NCI-H510A treated with DMSO at 0.1 percent for 48 hours (cell line): ENCODE measurements around the gene PLIN4.
"Not testable (repeated sequence)": the region's sequence is repeated elsewhere in the genome, so short reads cannot be mapped to it uniquely, and the experiment has no call there.

Source experiments
- DNase-seq: peaks from one replicate; lab custom pipeline; 2025; lab: John Stamatoyannopoulos, UW

Gene PLIN4

GRCh38 chr19:4547303-4548237 lies 29.3 kb upstream of the PLIN4 start:
- DNase-seq: no peak

GRCh38 chr19:4543842-4544647 lies 25.8 kb upstream of the PLIN4 start:
- no peak for DNase-seq

- DNase-seq: no peak
Observed at GRCh38 chr19:4542896-4543841, 24.9 kb upstream of the PLIN4 start.

GRCh38 chr19:4541806-4542145 lies 23.5 kb upstream of the PLIN4 start:
- DNase-seq: not testable (repeated sequence)

GRCh38 chr19:4541114-4541805 lies 23.0 kb upstream of the PLIN4 start:
- no peak for DNase-seq

GRCh38 chr19:4539693-4540581 lies 21.7 kb upstream of the PLIN4 start, which contains the start of gene LRG1:
Gene LRG1, minus strand, starts transcription at chr19:4540036. Its CDS starts 23 bp downstream, at chr19:4540013.
- no peak for DNase-seq

GRCh38 chr19:4539169-4539692 lies 20.9 kb upstream of the PLIN4 start:
- DNase-seq: no peak

GRCh38 chr19:4538601-4538954 lies 20.3 kb upstream of the PLIN4 start:
- DNase-seq: peak; percentile 46

GRCh38 chr19:4537953-4538600 lies 19.8 kb upstream of the PLIN4 start:
- DNase-seq: no peak

GRCh38 chr19:4536798-4537197 lies 18.5 kb upstream of the PLIN4 start:
- DNase-seq: peak; percentile 9

GRCh38 chr19:4534836-4535658 lies 16.8 kb upstream of the PLIN4 start, which contains the start of gene PLIN5:
Gene PLIN5, minus strand, starts transcription at chr19:4535224. Its CDS starts 1,150 bp downstream, at chr19:4534074.
- peak; percentile 82 for DNase-seq

- no peak for DNase-seq
Observed at GRCh38 chr19:4533835-4534424, 15.6 kb upstream of the PLIN4 start.

GRCh38 chr19:4533334-4533733 lies 15.0 kb upstream of the PLIN4 start:
- no peak for DNase-seq

GRCh38 chr19:4531562-4532165 lies 13.4 kb upstream of the PLIN4 start:
- DNase-seq: no peak

- no peak for DNase-seq
Observed at GRCh38 chr19:4529924-4530522, 11.7 kb upstream of the PLIN4 start.

- no peak for DNase-seq
Observed at GRCh38 chr19:4528843-4529242, 10.6 kb upstream of the PLIN4 start.

- not testable (repeated sequence) for DNase-seq
Observed at GRCh38 chr19:4527377-4527776, 9.1 kb upstream of the PLIN4 start.
